ENCODE measurements around the gene REEP6. TPM values are rescaled to one million over a fixed set of nuclear protein-coding genes. Genes with fewer than 3 reads are reported as not detected.

Gene REEP6
- total RNA-seq, 4 donors from 2014 or later: 3.1 to 19.0 (median 3.7) TPM

DNA sequence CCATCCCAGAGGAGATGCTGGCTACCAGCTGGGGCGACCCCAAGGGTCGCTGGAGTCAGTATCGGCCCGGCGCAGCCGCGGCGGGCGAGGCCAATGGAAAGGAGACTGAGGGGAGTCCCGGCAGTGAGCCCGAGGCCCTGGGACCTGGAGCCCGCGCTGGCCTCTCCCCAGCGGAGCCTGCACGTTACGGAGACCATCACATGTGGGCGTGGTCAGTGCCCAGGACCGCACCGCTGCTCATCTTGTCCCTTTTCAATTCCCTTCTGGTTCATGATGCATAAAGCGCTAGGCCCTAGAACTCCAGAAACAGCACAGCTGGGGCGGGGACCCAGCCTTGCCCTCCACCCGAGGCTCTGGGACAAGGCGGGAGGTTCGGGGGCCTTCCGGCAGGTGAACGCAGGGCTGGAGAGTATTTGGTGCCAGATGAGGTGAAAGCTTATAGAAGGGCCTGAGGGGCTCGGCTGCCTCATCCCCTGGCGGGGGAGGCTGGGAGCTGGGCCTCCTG, 19.9 kb upstream of the REEP6 start:
- TF ChIP-seq, protein P1, sequence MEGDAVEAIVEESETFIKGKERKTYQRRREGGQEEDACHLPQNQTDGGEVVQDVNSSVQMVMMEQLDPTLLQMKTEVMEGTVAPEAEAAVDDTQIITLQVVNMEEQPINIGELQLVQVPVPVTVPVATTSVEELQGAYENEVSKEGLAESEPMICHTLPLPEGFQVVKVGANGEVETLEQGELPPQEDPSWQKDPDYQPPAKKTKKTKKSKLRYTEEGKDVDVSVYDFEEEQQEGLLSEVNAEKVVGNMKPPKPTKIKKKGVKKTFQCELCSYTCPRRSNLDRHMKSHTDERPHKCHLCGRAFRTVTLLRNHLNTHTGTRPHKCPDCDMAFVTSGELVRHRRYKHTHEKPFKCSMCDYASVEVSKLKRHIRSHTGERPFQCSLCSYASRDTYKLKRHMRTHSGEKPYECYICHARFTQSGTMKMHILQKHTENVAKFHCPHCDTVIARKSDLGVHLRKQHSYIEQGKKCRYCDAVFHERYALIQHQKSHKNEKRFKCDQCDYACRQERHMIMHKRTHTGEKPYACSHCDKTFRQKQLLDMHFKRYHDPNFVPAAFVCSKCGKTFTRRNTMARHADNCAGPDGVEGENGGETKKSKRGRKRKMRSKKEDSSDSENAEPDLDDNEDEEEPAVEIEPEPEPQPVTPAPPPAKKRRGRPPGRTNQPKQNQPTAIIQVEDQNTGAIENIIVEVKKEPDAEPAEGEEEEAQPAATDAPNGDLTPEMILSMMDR (IDR thresholded peaks at IDR 0.05; ENCODE audit: low read depth): no peak

DNA sequence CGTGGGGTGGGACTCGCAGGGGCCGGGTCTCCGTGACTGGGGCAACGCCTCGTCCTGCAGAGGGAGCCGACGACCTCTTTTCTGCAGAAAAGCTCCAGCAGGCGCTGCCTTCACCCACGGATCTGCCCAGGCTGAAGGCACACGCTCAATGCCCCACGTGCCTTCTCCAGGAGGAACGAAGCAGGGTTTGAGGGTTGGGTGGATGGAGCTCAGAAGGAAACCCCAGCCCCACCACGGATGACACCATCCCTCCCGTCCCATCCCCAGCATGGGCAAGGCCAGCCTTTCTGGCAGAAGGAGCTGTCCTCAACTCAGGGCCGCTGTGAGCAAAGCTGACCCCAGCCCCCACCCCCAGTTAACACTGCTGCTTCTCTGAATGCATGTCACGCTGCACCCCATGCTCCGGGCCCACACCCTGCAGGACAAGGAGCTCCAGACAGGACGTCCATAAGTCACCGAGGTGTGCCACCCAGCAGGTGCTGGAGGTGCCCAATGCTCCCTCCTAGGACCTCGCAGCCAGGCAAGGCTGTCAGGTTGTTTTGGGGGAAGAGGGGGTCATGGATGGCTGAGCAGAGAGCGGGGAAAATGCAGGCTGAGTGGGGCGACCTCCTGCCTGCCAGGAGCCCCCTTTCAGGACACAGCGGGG, 19.3 kb upstream of the REEP6 start:
- TF ChIP-seq, protein P1 (IDR thresholded peaks at IDR 0.05; ENCODE audit: low read depth): no peak

DNA sequence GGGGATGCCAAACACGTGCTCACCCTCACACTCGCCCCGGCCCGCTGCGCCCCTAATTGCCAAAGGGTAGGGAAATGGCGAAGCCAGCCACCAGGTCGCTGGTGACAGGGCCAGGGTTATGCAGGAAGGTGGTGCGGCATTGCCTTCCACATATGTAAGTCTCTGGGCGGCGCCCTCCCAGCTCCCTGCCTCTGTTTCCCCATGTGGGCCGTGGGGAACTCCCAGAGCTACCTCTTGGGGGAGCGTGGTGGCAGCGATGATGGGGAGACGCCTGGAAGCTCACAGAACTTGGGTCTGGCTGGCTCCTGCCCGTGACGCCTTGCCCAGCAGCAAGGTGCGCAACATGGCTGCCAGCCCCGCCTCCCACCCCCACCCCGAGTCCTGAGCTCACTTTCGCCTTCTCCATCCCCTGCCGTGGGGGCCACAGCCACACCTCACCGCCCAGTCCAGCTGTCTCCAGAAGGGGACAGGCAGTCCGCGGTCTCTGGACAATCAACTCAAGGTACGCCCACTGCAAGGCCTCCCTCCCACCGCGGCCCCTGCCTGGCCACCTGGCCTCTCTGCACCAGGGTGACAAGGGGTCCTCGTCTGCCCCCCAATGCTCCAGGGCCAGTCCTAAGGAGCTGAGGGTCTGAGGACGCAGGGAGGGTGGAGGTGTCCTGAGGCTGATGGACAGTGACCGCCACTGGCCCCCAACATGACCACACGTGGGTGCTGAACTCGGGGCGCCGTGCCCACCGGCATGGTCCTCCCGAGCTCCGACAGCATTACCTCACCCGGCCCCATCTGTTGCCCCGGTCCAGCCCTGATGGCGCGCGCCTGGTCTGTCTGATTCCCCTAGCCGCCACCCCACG, 18.5 kb upstream of the REEP6 start:
- TF ChIP-seq, protein P1 (IDR thresholded peaks at IDR 0.05; ENCODE audit: low read depth): no peak

DNA sequence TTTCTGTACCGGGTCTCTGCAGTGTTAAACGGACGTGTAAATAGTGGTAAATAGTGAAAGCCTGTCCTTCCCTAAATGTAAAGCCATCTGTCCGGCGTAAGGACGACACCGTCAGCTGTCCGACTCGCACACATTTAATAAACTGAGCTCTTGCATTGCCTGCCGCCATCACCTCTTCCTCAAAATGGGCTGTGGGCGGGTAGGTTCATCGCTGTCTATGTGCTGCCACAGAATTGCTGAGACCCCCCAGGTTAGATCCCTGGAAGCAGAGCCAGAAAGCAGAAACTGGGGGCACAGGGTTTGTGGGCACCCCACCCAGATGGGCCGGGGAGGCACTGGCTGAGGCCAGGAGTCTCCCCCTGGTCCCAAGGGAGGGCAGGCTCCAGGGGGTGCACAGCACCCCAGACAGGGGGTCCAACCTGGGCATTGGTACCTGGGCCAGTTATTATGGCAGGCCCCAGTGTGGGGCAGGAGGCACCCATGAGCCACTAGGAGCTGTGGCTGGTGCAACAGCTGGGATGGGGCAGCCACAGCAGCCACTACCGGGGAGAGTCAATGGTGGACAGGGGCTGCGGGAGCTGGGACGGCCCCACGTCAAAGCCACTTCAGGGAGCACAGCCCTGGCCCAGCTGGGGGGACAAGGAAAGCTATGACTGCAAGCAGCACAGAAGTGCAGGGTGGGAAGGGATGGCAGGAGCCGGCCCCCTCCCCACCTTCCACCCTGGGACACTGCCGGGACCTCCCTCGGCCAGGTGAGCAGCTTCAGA, 17.7 kb upstream of the REEP6 start:
- TF ChIP-seq, protein P1 (IDR thresholded peaks at IDR 0.05; ENCODE audit: low read depth): no peak

DNA sequence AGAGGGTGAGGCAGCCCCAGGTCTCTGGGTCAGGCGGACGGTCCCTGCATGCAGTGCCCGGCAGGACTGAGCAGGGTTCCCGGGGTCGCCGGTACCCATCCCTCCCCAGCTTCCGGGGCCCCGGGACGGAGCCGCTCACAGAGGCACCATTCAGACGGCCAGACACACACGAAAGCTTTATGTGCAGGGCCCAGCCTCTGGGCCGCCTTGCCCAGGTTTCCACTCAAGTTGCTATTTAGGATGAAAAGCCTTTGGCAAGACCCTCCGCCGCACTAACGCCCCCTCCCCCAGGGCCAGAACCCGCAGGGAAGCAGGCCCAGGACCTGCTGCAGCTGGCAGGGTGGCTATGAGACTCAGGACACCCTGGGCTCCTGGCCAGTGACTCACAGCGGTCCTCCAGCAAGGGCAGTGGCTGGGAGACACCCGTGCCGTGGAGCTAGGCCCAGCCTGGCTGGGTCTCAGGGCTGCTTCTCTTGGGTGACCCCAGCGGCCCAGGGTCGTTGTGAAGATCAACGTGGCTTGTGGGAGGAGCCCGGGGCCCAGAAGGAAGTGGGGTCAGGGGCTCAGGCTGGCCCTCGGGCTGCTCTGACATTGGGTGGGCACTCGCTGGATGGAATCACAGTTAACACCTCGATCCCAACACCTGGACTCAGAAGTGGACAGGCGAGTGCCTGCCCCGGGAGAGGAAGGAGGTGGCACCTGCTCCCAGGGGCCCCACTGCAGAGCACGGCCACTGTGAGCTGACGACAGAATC, 16.8 kb upstream of the REEP6 start:
- TF ChIP-seq, protein P1 (IDR thresholded peaks at IDR 0.05; ENCODE audit: low read depth): no peak

DNA sequence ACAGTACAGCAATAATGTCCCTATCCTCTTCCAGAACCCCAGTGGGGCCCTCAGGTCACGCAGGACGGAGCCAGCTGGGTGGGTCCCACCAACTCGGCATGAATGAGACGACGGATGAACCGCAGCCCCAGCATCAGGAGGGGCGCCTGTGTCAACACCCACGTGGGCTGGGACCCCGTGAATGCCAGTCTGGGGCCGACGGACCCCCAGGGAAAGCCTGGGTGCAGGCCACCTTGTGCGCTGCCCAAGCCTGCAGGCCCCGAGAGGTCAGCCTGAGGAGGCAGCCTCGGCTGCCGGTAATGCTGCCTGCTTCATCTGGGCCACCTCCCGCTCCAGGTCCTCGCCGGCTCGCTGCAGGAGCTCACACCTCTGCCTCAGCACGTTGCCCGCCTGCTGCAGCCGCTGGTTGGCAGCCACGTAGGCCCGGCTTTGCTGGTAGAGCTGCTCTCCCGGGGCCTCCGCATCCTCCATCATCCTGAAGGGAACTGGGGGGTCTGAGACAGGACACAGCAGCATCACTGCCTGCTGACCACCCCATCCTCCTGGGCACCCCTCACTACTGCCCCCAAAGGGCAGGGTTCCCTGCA, 16.1 kb upstream of the REEP6 start:
- TF ChIP-seq, protein P1 (IDR thresholded peaks at IDR 0.05; ENCODE audit: low read depth): no peak

All from subcutaneous adipose tissue (tissue), 4 donors.